Amniotic stem cell (primary cell): ENCODE data around the gene MUC6.

ENCODE experiments used
- DNase-seq: peaks from one replicate; lab custom pipeline; 2025; lab: John Stamatoyannopoulos, UW

Gene MUC6

GRCh38 chr11:1008001-1008802 lies 28.3 kb downstream of the MUC6 start:
- no peak for DNase-seq

GRCh38 chr11:1007279-1007678 lies 29.2 kb downstream of the MUC6 start:
- no peak for DNase-seq

- no peak for DNase-seq
These were observed 29.8 kb downstream of the MUC6 start for GRCh38 chr11:1006762-1007161.

- DNase-seq: no peak
These were observed 30.6 kb downstream of the MUC6 start for GRCh38 chr11:1005928-1006327.

GRCh38 chr11:1003159-1003558 lies 33.4 kb downstream of the MUC6 start:
- DNase-seq: no peak

- no peak for DNase-seq
These were observed 34.0 kb downstream of the MUC6 start for GRCh38 chr11:1002406-1002984.

- no peak for DNase-seq
These were observed 34.7 kb downstream of the MUC6 start for GRCh38 chr11:1001617-1002405.

GRCh38 chr11:1000357-1001278 lies 35.9 kb downstream of the MUC6 start:
- DNase-seq: no peak

GRCh38 chr11:999009-999408 lies 37.5 kb downstream of the MUC6 start:
- DNase-seq: no peak

GRCh38 chr11:997907-998306 lies 38.6 kb downstream of the MUC6 start:
- no peak for DNase-seq

- DNase-seq: no peak
These were observed 39.8 kb downstream of the MUC6 start for GRCh38 chr11:996681-997080.

- DNase-seq: no peak
These were observed 40.6 kb downstream of the MUC6 start for GRCh38 chr11:995752-996420.

GRCh38 chr11:995044-995751 lies 41.3 kb downstream of the MUC6 start:
- DNase-seq: no peak

GRCh38 chr11:993632-994167 lies 42.8 kb downstream of the MUC6 start:
- DNase-seq: no peak

- DNase-seq: no peak
These were observed 43.9 kb downstream of the MUC6 start for GRCh38 chr11:992577-992976.

GRCh38 chr11:991711-992307 lies 44.7 kb downstream of the MUC6 start:
- DNase-seq: no peak

- no peak for DNase-seq
These were observed 45.5 kb downstream of the MUC6 start for GRCh38 chr11:991034-991433.

- no peak for DNase-seq
These were observed 46.4 kb downstream of the MUC6 start for GRCh38 chr11:990101-990500.

GRCh38 chr11:987671-988070 lies 48.8 kb downstream of the MUC6 start:
- DNase-seq: no peak

- DNase-seq: no peak
These were observed 49.6 kb downstream of the MUC6 start for GRCh38 chr11:986952-987305.
